SK-N-SH (cell line): ENCODE data around the gene FUT2. TPM values are rescaled to one million over a fixed set of nuclear protein-coding genes. Genes with fewer than 3 reads are reported as not detected.

Source experiments
- CTCF ChIA-PET: fragments of 300-600, 350-600 bp; formaldehyde crosslinking; extraction: SDS; loops from one replicate; lab custom pipeline; 2021; lab: Yijun Ruan, JAX
- POLR2A ChIA-PET: fragments of 350-600 bp; sonication (Branson Sonifier 250); formaldehyde crosslinking; extraction: SDS; loops from one replicate; lab custom pipeline; 2020; ENCODE audit warnings: antibody characterized with exemption, inconsistent platforms; lab: Yijun Ruan, JAX
- DNase-seq: peaks from one replicate; pipeline ENCODE4 v3.0.0; 2012
- H2AFZ ChIP-seq: fragments of 200-600 bp; sonication (generic); 2 replicates; pipeline ENCODE4 v1.8.1; 2016; ENCODE audit warnings: antibody characterized with exemption, mild to moderate bottlenecking, low read depth
- H3F3A ChIP-seq: fragments of 200-600 bp; sonication (generic); replicated peaks from 2 replicates; pipeline ENCODE3; 2016; ENCODE audit warnings: antibody characterized with exemption, mild to moderate bottlenecking; ENCODE audit not compliant: insufficient read depth
- H3K27ac ChIP-seq, 2 experiments: fragments of 200-500 bp in 1 of 2; fragments of 200-600 bp in 1 of 2; sonication (Bioruptor generic) in 1 of 2; sonication (generic), shearing (Covaris generic) in 1 of 2; 2 replicates each; pipeline versions ENCODE4 v1.5.1 to v1.6.1; 2014 to 2016; ENCODE audit warnings: low read depth in 2 of 2, inconsistent platforms in 1 of 2, low read length in 1 of 2, mild to moderate bottlenecking in 1 of 2, mixed read lengths in 1 of 2
- H3K27me3 ChIP-seq: fragments of 200-600 bp; sonication (generic), shearing (Covaris generic); 2 replicates; pipeline ENCODE4 v1.6.1; 2016; ENCODE audit warnings: mixed run types; ENCODE audit not compliant: insufficient read depth
- H3K36me3 ChIP-seq, 2 experiments: fragments of 200-500 bp in 1 of 2; fragments of 200-600 bp in 1 of 2; sonication (Bioruptor generic) in 1 of 2; sonication (generic) in 1 of 2; replicated peaks in 1 of 2; 2 replicates each; pipeline versions ENCODE3 to v1.5.1; 2014 to 2016; ENCODE audit warnings: low read length in 1 of 2, mild to moderate bottlenecking in 1 of 2; ENCODE audit not compliant: insufficient read depth in 2 of 2, control insufficient read depth in 1 of 2
- H3K4me1 ChIP-seq, 2 experiments: fragments of 200-500 bp in 1 of 2; fragments of 200-600 bp in 1 of 2; sonication (Bioruptor generic) in 1 of 2; sonication (generic), shearing (Covaris generic) in 1 of 2; 2 replicates each; pipeline versions ENCODE4 v1.5.1 to v1.6.1; 2014 to 2016; ENCODE audit warnings: low read depth in 1 of 2, low read length in 1 of 2, mixed run types in 1 of 2; ENCODE audit not compliant: insufficient read depth in 2 of 2, control insufficient read depth in 1 of 2
- H3K4me2 ChIP-seq: fragments of 200-600 bp; sonication (generic), shearing (Covaris generic); 2 replicates; pipeline ENCODE4 v1.6.1; 2017; ENCODE audit warnings: mixed run types
- H3K4me3 ChIP-seq, 2 experiments: fragments of 200-500 bp in 1 of 2; fragments of 200-600 bp in 1 of 2; sonication (Bioruptor generic) in 1 of 2; sonication (generic), shearing (Covaris generic) in 1 of 2; 2 replicates each; pipeline versions ENCODE4 v1.5.1 to v1.8.1; 2014 to 2016; ENCODE audit warnings: low read depth in 2 of 2, inconsistent platforms in 1 of 2, low read length in 1 of 2, mild to moderate bottlenecking in 1 of 2, mixed read lengths in 1 of 2, moderate library complexity in 1 of 2
- H3K79me2 ChIP-seq: fragments of 200-600 bp; sonication (generic); 2 replicates; pipeline ENCODE4 v1.8.1; 2017; ENCODE audit warnings: mild to moderate bottlenecking; ENCODE audit not compliant: insufficient read depth
- H3K9ac ChIP-seq: fragments of 200-600 bp; sonication (generic); 2 replicates; pipeline ENCODE4 v1.6.1; 2017; ENCODE audit warnings: mixed run types
- H3K9me2 ChIP-seq: fragments of 200-600 bp; sonication (generic); 2 replicates; pipeline ENCODE4 v1.6.1; 2017; ENCODE audit warnings: mixed run types
- H3K9me3 ChIP-seq: fragments of 200-600 bp; sonication (generic); 2 replicates; pipeline ENCODE4 v1.6.1; 2017; ENCODE audit warnings: mixed run types, mild to moderate bottlenecking, moderate library complexity
- H4K20me1 ChIP-seq: fragments of 200-600 bp; sonication (generic); 2 replicates; pipeline ENCODE4 v1.6.1; 2017; ENCODE audit warnings: mild to moderate bottlenecking, mixed run types; ENCODE audit not compliant: insufficient read depth
- CHD2 ChIP-seq: fragments of 150-350 bp; IDR thresholded peaks from 2 replicates; pipeline ENCODE4 v1.6.1; 2018; ENCODE audit warnings: low read length; ENCODE audit not compliant: partially characterized antibody
- EP300 ChIP-seq, 2 experiments: IDR thresholded peaks; 2 replicates each; pipeline versions ENCODE4 v1.4.0 to v1.6.1; 2012; ENCODE audit warnings: borderline replicate concordance in 1 of 2, low read depth in 1 of 2, low read length in 1 of 2
- EZH2phosphoT487 ChIP-seq: fragments of 200-600 bp; sonication (generic); IDR thresholded peaks from 2 replicates; pipeline ENCODE4 v1.6.1; 2017; ENCODE audit warnings: low read depth, mixed run types, mild to moderate bottlenecking, antibody characterized with exemption, moderate library complexity, borderline replicate concordance
- FOSL2 ChIP-seq: IDR thresholded peaks from 2 replicates; pipeline ENCODE4 v1.4.0; 2012; ENCODE audit warnings: low read depth, mild to moderate bottlenecking, moderate library complexity, borderline replicate concordance
- FOXJ3 ChIP-seq: sonication (generic); formaldehyde crosslinking; IDR thresholded peaks from 2 replicates; pipeline ENCODE4 v1.5.1; 2020; ENCODE audit warnings: mild to moderate bottlenecking, missing genetic modification reagents
- FOXM1 ChIP-seq: IDR thresholded peaks from 2 replicates; pipeline ENCODE4 v1.4.0; 2012; ENCODE audit warnings: low read depth, mild to moderate bottlenecking
- GABPA ChIP-seq: IDR thresholded peaks from 2 replicates; pipeline ENCODE4 v1.4.0; 2012; ENCODE audit warnings: low read depth, mild to moderate bottlenecking
- IRF3 ChIP-seq: fragments of 150-350 bp; IDR thresholded peaks from 2 replicates; pipeline ENCODE4 v1.6.1; 2016; ENCODE audit warnings: mild to moderate bottlenecking, low read depth, low read length
- MAX ChIP-seq: IDR thresholded peaks from 2 replicates; pipeline ENCODE4 v1.4.0; 2012; ENCODE audit warnings: low read depth
- MEF2A ChIP-seq: IDR thresholded peaks from 2 replicates; pipeline ENCODE4 v1.4.0; 2012; ENCODE audit warnings: low read depth, borderline replicate concordance
- NRF1 ChIP-seq: IDR thresholded peaks from 2 replicates; pipeline ENCODE4 v1.6.1; 2012; ENCODE audit warnings: low read depth, mild to moderate bottlenecking, low read length
- PBX3 ChIP-seq: IDR thresholded peaks from 2 replicates; pipeline ENCODE4; 2012
- POLR2AphosphoS5 ChIP-seq: IDR thresholded peaks from 2 replicates; pipeline ENCODE4 v1.6.1; 2012; ENCODE audit warnings: low read depth, low read length
- RFX5 ChIP-seq: IDR thresholded peaks from 2 replicates; pipeline ENCODE4 v1.6.1; 2012; ENCODE audit warnings: mild to moderate bottlenecking, improper control_type of control experiment, low read length
- RXRA ChIP-seq: IDR thresholded peaks from 2 replicates; pipeline ENCODE4 v1.4.0; 2012; ENCODE audit warnings: low read depth, mild to moderate bottlenecking, borderline replicate concordance
- SIN3A ChIP-seq: IDR thresholded peaks from 2 replicates; pipeline ENCODE4 v1.6.1; 2012; ENCODE audit warnings: low read depth, mild to moderate bottlenecking, low read length, moderate library complexity, borderline replicate concordance
- USF2 ChIP-seq: fragments of 150-350 bp; IDR thresholded peaks from 2 replicates; pipeline ENCODE4 v1.6.1; 2017; ENCODE audit warnings: antibody characterized with exemption, low read length, low read depth, borderline replicate concordance
- ZBTB33 ChIP-seq: IDR thresholded peaks from 2 replicates; pipeline ENCODE4 v1.4.0; 2012; ENCODE audit warnings: low read depth, borderline replicate concordance
- WGBS: methylation state at CpG from one replicate; pipeline ENCODE4 v1.1.6; 2017; ENCODE audit warnings: low lambda C conversion rate; 5-methylcytosine and 5-hydroxymethylcytosine counted together
- polyA plus RNA-seq, 3 experiments: library from polyadenylated mRNA; depleted of rRNA; stranded (reverse); fragments of >200 nt; gene quantifications; 2 replicates each; pipeline ENCODE4 v1.2.3, GENCODE V29; 2012

The FUT2 gene
- polyA plus RNA-seq, 1 of the 3 experiments (the other 2 are of a cell fraction), result not detected

GRCh38 chr19:48722196-48722708 is 26.5 kb downstream of the FUT2 start:
- Histone ChIP-seq H3K27ac (no peak overlapping the region), H3K36me3 (no peaks in the 10 kb centered on the region), H3K4me3 (no peak overlapping the region), H3K4me1 (peaks cover 7 to 11% of the 10 kb centered on the region in 2 experiments; a peak in 3 of 4 replicates), H3K9ac (no peak overlapping the region), H2AFZ (no peak overlapping the region), H3F3A (peaks cover 13% of the 10 kb centered on the region), H3K4me2 (no peak overlapping the region), H4K20me1 (no peaks in the 10 kb centered on the region), H3K9me3 (no peaks in the 10 kb centered on the region), H3K9me2 (no peaks in the 10 kb centered on the region), H3K27me3 (no peaks in the 10 kb centered on the region), H3K79me2 (no peaks in the 10 kb centered on the region)
- TF ChIP-seq MAX (no peak), POLR2AphosphoS5 (no peak), GABPA (no peak), USF2 (no peak), FOSL2 (no peak), FOXM1 (no peak), EZH2phosphoT487 (no peak), IRF3 (no peak), RXRA (no peak), PBX3 (no peak), NRF1 (no peak), EP300 (IDR thresholded peaks at IDR 0.05; ENCODE audit: borderline replicate concordance in 1 of 2, low read depth in 1 of 2, low read length in 1 of 2) (no peak), RFX5 (no peak), SIN3A (no peak), MEF2A (no peak), FOXJ3 (CRISPR knock-in tag) (no peak), CHD2 (no peak), ZBTB33 (no peak)
- DNase-seq, result no peak
- POLR2A ChIA-PET, result no interaction called here
- 90% methylated on average over 11 of the region's 11 CpGs for WGBS
- CTCF ChIA-PET, result interaction anchor here (2.6 kb wide), 1 partner anchor 17 kb away, joined by 13 read pairs; no protein-coding TSS in a partner anchor
